Stimulated activated CD4-positive, alpha-beta T cell treated with anti-CD3 and anti-CD28 coated beads, Interleukin-1b, Interleukin-23, amount 100 ng/mL, for 4 hours (primary cell): Measurements from ENCODE around the gene CFAP100.

Experiments used
- DNase-seq, 2 donors: peaks; one replicate each; pipeline ENCODE4 v3.0.0-alpha.2; 2020; ENCODE audit warnings: low read depth in 2 of 2

The CFAP100 gene

GRCh38 chr3:126440709-126440995, 45.9 kb downstream of the CFAP100 start:
- no peak for DNase-seq

- DNase-seq = no peak
Measured at GRCh38 chr3:126441256-126441880, 46.7 kb downstream of the CFAP100 start.

DNA sequence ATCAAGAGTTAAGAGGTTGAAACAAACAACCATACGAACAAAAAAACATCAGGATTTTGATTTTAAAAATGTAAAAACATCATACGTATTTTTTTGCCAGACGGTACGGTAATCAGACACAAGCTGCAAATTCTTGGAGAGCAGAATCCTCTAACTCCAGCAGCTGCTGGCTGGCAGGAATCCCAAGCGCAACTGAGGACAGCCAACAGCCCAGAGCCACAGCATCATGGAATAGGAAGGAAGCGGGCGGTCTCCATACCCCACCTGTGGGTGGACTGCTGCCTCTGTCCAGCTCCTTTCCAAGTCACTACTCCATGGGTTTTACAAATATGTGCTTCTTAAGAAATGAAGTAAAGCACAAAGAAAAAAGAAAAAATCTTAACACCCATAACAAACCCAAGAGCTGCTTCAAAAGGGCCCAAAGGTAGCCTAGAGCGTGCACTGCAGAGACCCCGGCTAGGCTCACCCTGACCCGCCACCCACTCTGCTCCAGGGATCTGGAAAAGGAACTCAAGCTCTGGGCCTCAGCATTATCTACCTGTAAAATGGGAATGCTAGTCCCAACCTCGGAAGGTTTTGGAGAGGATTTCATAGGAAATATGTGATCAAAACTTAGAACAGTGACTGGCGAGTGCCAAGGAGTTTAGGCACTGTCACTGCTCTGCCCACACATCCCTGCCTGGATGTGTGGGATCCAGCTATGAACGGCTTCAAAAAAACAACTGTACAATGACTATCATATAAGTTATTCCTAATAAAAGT, 47.6 kb downstream of the CFAP100 start:
- no peak for DNase-seq

GRCh38 chr3:126442856-126443242, 48.1 kb downstream of the CFAP100 start:
- DNase-seq = no peak

- DNase-seq = no peak
Measured at GRCh38 chr3:126445506-126445905, 50.8 kb downstream of the CFAP100 start.

- DNase-seq = no peak
Measured at GRCh38 chr3:126446301-126446700, 51.6 kb downstream of the CFAP100 start.

DNA sequence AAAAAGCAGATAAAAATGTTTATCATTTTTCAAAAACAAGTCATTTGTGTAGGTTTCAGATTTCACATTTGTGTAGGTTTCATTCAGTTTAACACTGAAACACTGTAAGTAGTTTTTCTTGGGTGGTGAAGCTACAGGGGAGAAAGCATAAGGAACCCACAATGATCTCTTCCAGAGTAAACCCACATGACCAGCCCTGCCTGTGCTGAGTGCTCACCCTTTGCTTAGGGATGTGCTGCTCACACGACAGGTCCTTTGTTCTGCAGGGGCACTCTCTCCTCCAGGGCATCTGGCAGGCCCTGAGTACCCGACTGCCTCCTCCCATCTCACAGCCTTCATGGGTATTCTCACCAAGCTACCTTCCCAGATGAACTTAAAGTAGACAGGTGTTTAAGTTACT, 52.1 kb downstream of the CFAP100 start:
- DNase-seq = no peak

- no peak for DNase-seq
Measured at GRCh38 chr3:126447456-126448106, 52.9 kb downstream of the CFAP100 start.

DNA sequence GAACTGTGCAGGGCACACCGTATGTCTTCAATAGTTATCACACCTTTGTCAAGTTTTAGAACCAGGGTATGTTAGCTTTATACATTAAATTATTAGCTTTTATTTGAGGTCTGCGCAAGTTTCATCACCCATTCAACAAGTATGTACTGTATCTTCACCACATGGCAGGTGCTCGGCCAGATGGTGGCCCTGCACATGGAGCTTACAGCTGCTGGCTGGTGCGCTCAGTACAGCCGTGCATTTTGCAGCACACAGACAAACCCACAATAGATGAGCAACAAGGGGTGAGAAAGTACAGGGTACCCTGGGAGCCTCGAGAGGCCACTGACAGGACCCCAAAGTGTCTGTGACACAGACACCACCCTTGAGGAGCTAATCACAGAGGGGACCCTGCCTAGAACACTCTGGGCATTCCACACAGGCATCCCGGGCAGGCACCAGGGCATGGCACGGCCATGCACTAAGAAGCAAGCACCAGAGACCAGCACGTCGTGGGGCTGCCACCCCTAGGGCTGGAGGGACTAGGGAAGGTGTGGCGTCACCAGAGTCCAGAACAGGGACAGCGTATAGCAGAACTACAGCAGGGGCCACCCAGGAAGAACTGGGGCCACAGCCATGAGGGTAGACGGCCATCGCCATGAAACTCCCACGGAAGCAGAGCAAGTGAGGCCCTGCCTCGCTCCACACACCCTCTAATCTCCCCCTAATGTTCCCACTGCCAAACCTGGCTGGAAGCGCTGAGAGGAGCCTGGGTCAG, 53.6 kb downstream of the CFAP100 start:
- no peak for DNase-seq

DNA sequence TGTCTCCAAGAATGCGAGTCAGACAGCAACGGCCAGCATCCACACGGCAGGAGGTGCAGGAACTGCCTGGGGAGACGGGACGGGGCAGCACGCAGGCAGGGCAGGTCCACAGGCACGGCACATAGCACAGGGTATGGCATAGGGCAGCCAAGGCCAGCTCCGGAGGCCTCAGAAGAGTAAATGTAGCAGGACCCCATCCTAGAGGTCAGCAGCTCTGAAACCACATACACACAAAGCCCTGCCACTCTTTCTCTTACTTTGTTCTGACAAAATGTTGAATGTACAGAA, 54.1 kb downstream of the CFAP100 start:
- DNase-seq = no peak

DNA sequence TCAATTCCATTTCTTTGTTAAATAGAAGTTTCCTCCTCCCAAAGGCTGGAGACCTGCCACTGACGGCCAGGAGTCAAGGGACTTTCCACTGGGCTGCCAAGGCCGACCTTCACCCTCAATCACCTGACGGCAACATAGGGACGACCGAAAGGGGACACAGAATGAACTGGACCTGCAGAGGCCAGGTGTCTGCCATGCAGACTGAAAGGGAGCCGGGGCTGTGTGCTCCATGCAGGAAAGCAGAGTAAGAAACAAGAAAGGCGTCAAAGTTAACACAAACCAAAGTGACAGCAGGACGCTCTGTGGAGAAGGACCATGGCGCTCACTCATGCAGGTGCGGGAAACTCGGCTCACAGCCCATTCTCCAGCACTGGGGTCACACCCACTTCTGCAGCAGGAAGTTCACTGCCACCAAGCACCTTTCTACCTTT, 54.9 kb downstream of the CFAP100 start:
- DNase-seq = no peak

GRCh38 chr3:126450219-126450618, 55.5 kb downstream of the CFAP100 start:
- no peak for DNase-seq

DNA sequence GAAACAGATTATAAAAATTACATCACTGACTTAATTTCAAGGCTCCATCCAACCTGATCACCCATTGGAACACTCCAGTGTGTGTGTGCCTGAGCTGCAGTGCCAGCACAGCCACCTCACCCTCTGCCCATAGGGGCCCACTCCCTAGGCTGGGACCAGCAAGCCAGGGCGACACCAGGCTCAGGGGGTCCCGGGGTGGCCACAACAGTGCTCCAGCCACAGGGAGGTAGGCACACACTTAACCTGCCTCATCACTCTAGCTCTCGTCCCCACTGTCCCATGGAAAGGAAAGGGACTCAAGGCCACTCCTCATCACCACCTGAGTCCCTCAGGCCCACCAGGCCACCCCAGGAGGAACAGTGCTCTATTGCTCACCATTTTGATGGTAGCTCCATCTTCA, 56.0 kb downstream of the CFAP100 start:
- DNase-seq = no peak

DNA sequence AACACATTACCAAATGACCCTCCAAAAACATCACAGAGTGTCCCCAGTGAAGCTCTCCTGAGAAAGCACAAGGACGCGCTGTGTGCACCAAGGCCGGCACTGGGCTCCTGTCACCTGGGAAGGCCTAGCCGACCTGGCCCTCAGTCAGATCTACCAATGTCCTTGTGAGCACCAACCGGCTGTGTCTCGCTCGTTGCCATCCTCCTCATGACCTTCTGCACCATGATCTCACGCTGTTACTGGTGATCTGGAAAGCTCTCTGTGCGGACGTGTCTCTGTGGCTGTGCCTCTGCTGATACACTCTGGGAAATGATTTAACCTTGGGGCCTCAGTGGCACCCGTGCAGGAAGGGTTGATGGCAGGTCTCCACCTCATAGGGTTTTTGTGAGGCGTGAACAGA, 56.8 kb downstream of the CFAP100 start:
- DNase-seq = no peak

GRCh38 chr3:126452213-126452612, 57.5 kb downstream of the CFAP100 start:
- DNase-seq = no peak

- no peak for DNase-seq
Measured at GRCh38 chr3:126454025-126454424, 59.3 kb downstream of the CFAP100 start.

GRCh38 chr3:126454437-126455198, 59.9 kb downstream of the CFAP100 start:
- no peak for DNase-seq

- no peak for DNase-seq
Measured at GRCh38 chr3:126456211-126456610, 61.5 kb downstream of the CFAP100 start.

- DNase-seq = no peak
Measured at GRCh38 chr3:126456766-126457388, 62.2 kb downstream of the CFAP100 start.

- no peak for DNase-seq
Measured at GRCh38 chr3:126459111-126459762, 64.5 kb downstream of the CFAP100 start.

DNA sequence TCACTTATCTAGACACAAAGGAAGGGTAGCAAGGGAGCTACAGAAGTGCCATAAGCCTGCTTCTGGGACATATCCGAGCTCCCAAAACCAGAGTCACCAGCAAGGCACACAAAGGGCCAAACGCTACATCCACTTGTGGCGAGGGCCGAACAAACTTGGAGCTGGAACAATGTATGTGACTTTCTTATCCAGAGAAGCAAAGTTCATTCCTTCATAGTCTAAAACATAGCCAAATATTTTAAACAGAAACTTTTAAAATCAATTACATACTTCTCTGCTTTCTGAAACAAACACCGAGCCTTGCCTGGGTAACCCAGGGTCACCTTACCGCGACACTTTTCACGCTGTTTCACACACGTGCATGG, 65.0 kb downstream of the CFAP100 start:
- DNase-seq = no peak
